K562 (cell line): ENCODE data around the gene SPANXC. TPM values are rescaled to one million over a fixed set of nuclear protein-coding genes. Genes with fewer than 3 reads are reported as not detected.

Experiments used
- GTF2F1 ChIP-seq: IDR thresholded peaks from 2 replicates; pipeline ENCODE4 v1.6.1; 2011; ENCODE audit warnings: low read depth, low read length, improper control_type of control experiment
- PML ChIP-seq: IDR thresholded peaks from 2 replicates; pipeline ENCODE4 v1.6.1; 2012; ENCODE audit warnings: low read length, inconsistent platforms
- ZNF696 ChIP-seq: fragments of 250-450 bp; sonication (Bioruptor Pico); conservative IDR thresholded peaks from 2 replicates; pipeline ENCODE4 v1.4.0; 2020; ENCODE audit warnings: mild to moderate bottlenecking, moderate library complexity
- polyA plus RNA-seq, 8 experiments: library from polyadenylated mRNA; depleted of rRNA in 4 of 8; stranded (reverse) in 5 of 8; unstranded in 3 of 8; fragments of >200 nt; fragmentation: Nextera tagmentation in 2 of 8; fragmentation: Illumina TruSeq in 1 of 8; extraction: Ambion mirVana in 2 of 8; extraction: Trizol in 1 of 8; gene quantifications; 2 replicates each; pipeline versions ENCODE4 v1.2.1 to v1.2.3, GENCODE V29; 2011 to 2014; ENCODE audit warnings: inconsistent platforms in 1 of 8, missing spikeins in 1 of 8
- total RNA-seq, 7 experiments: library from RNA; depleted of rRNA in 6 of 7; stranded (reverse); fragments of >200 nt in 6 of 7; fragmentation: Illumina TruSeq in 2 of 7; extraction: Trizol in 2 of 7; gene quantifications; 2 replicates each; pipeline versions ENCODE4 v1.2.1 to v1.2.3, GENCODE V29; 2011 to 2021; ENCODE audit warnings: low replicate concordance in 1 of 7
- TF ChIP-seq, protein P1 (sequence below): sonication (generic); formaldehyde crosslinking; IDR thresholded peaks from 2 replicates; pipeline ENCODE4 v1.8.0; 2022; ENCODE audit warnings: missing genetic modification reagents, mild to moderate bottlenecking, borderline replicate concordance
- TF ChIP-seq, protein P2 (sequence below): sonication (generic); formaldehyde crosslinking; IDR thresholded peaks from 2 replicates; pipeline ENCODE4 v1.5.0; 2020; ENCODE audit warnings: missing genetic modification reagents
- TF ChIP-seq, protein P3 (sequence below), 3 experiments: fragments of 200-800 bp in 1 of 3; fragments of 250-450 bp in 1 of 3; fragments of 450-650 bp in 1 of 3; sonication (Bioruptor Pico) in 1 of 3; sonication (Bioruptor generic) in 1 of 3; formaldehyde crosslinking in 1 of 3; IDR thresholded peaks; 2 replicates each; pipeline versions ENCODE4 v1.6.1 to v1.8.0; 2016 to 2022; ENCODE audit warnings: mild to moderate bottlenecking in 2 of 3, missing genetic modification characterization in 2 of 3, missing compliant biosample characterization in 1 of 3, moderate library complexity in 1 of 3
- TF ChIP-seq, protein P4 (sequence below), 2 experiments: fragments of 250-450 bp in 1 of 2; fragments of 450-650 bp in 1 of 2; sonication (Bioruptor Pico) in 1 of 2; IDR thresholded peaks; 2 replicates each; pipeline versions ENCODE4 v1.6.1 to v1.8.0; 2016 to 2021; ENCODE audit warnings: mild to moderate bottlenecking in 2 of 2, moderate library complexity in 2 of 2, missing compliant biosample characterization in 1 of 2, missing genetic modification characterization in 1 of 2

The SPANXC gene
- total and polyA plus RNA-seq, 9 of the 15 experiments (the other 6 are each of a cell fraction or from before 2014, with no cell fraction given), result not detected

DNA sequence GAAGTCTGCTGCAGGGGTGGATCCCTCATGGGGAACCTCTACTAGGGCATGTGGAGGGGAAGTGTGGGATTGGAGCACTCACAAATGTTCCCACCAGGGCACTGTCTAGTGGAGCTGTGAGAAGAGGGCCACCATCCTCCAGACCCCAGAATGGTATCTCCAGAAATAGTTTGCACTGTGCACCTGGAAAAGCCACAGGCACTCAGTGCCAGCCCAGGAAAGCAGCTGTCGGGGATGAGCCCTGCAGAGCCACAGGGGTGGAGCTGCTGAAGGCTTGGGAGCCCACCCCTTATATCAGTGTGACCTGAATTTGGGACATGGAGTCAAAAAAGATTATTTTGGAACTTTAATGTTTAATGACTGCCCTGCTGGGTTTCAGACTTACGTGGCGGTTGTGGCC is 40.4 kb downstream of the SPANXC start (continued):
- TF ChIP-seq GTF2F1 (no peak), PML (no peak), ZNF696 (no peak)
- TF ChIP-seq, protein P1, sequence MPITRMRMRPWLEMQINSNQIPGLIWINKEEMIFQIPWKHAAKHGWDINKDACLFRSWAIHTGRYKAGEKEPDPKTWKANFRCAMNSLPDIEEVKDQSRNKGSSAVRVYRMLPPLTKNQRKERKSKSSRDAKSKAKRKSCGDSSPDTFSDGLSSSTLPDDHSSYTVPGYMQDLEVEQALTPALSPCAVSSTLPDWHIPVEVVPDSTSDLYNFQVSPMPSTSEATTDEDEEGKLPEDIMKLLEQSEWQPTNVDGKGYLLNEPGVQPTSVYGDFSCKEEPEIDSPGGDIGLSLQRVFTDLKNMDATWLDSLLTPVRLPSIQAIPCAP (CRISPR knock-in tag), result no peak
- TF ChIP-seq, protein P2, sequence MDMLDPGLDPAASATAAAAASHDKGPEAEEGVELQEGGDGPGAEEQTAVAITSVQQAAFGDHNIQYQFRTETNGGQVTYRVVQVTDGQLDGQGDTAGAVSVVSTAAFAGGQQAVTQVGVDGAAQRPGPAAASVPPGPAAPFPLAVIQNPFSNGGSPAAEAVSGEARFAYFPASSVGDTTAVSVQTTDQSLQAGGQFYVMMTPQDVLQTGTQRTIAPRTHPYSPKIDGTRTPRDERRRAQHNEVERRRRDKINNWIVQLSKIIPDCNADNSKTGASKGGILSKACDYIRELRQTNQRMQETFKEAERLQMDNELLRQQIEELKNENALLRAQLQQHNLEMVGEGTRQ (CRISPR knock-in tag), result no peak
- TF ChIP-seq, protein P3, sequence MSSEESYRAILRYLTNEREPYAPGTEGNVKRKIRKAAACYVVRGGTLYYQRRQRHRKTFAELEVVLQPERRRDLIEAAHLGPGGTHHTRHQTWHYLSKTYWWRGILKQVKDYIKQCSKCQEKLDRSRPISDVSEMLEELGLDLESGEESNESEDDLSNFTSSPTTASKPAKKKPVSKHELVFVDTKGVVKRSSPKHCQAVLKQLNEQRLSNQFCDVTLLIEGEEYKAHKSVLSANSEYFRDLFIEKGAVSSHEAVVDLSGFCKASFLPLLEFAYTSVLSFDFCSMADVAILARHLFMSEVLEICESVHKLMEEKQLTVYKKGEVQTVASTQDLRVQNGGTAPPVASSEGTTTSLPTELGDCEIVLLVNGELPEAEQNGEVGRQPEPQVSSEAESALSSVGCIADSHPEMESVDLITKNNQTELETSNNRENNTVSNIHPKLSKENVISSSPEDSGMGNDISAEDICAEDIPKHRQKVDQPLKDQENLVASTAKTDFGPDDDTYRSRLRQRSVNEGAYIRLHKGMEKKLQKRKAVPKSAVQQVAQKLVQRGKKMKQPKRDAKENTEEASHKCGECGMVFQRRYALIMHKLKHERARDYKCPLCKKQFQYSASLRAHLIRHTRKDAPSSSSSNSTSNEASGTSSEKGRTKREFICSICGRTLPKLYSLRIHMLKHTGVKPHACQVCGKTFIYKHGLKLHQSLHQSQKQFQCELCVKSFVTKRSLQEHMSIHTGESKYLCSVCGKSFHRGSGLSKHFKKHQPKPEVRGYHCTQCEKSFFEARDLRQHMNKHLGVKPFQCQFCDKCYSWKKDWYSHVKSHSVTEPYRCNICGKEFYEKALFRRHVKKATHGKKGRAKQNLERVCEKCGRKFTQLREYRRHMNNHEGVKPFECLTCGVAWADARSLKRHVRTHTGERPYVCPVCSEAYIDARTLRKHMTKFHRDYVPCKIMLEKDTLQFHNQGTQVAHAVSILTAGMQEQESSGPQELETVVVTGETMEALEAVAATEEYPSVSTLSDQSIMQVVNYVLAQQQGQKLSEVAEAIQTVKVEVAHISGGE (CRISPR knock-in tag; IDR thresholded peaks at IDR 0.05), result no peak
- TF ChIP-seq, protein P4, sequence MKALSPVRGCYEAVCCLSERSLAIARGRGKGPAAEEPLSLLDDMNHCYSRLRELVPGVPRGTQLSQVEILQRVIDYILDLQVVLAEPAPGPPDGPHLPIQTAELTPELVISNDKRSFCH (CRISPR knock-in tag; IDR thresholded peaks at IDR 0.05), result no peak
- TF ChIP-seq, protein P4 (tag; IDR thresholded peaks at IDR 0.05), result no peak

Other genes with a start within 250 kb of the SPANXC start
- 1.1 TPM in 1 of 2 replicates, not detected in the other for gene SPANXB1, start 239.9 kb downstream of the SPANXC start, total RNA-seq (2014; rRNA removed)
- not detected in 2 replicates for gene SPANXB1, start 239.9 kb downstream of the SPANXC start, total RNA-seq (2014; rRNA removed; fragmentation: Illumina TruSeq; extraction: Trizol)
- 0.45 TPM in 1 of 2 replicates, not detected in the other for gene SPANXB1, start 239.9 kb downstream of the SPANXC start, total RNA-seq (2015; rRNA removed; fragmentation: Illumina TruSeq; extraction: Trizol)
- gene SPANXB1, start 239.9 kb downstream of the SPANXC start, total RNA-seq (2021), result not detected in 2 replicates
- not detected in 2 replicates for gene SPANXB1, start 239.9 kb downstream of the SPANXC start, polyA plus RNA-seq (2011; rRNA removed)
- 0.85 and 1.00 TPM in 2 replicates for gene SPANXB1, start 239.9 kb downstream of the SPANXC start, polyA plus RNA-seq (2014; fragmentation: Illumina TruSeq; extraction: Trizol)
- under 1 TPM; 0.70 to 0.83 TPM for gene SPANXB1, start 239.9 kb downstream of the SPANXC start, polyA plus RNA-seq (2014; fragmentation: Nextera tagmentation; extraction: Ambion mirVana)
- not detected in 2 replicates for gene SPANXB1, start 239.9 kb downstream of the SPANXC start, polyA plus RNA-seq (2014; rRNA removed)
- 0.61 and 0.73 TPM in 2 replicates for gene LDOC1, start 65.4 kb downstream of the SPANXC start, total RNA-seq (2014; rRNA removed)
- gene LDOC1, start 65.4 kb downstream of the SPANXC start, total RNA-seq (2014; rRNA removed; fragmentation: Illumina TruSeq; extraction: Trizol), result not detected in 2 replicates
- 0.64 and 0.65 TPM in 2 replicates for gene LDOC1, start 65.4 kb downstream of the SPANXC start, total RNA-seq (2015; rRNA removed; fragmentation: Illumina TruSeq; extraction: Trizol)
- 2.2 and 2.4 TPM in 2 replicates for gene LDOC1, start 65.4 kb downstream of the SPANXC start, total RNA-seq (2021)
- gene LDOC1, start 65.4 kb downstream of the SPANXC start, polyA plus RNA-seq (2011; rRNA removed), result not detected in 2 replicates
- 2.1 and 3.4 TPM in 2 replicates for gene LDOC1, start 65.4 kb downstream of the SPANXC start, polyA plus RNA-seq (2014; fragmentation: Illumina TruSeq; extraction: Trizol)
- 1 to 10 TPM in 1 of 2 experiments, under 1 TPM in 1; 0.83 to 1.1 TPM for gene LDOC1, start 65.4 kb downstream of the SPANXC start, polyA plus RNA-seq (2014; fragmentation: Nextera tagmentation; extraction: Ambion mirVana)
- 0.45 and 0.95 TPM in 2 replicates for gene LDOC1, start 65.4 kb downstream of the SPANXC start, polyA plus RNA-seq (2014; rRNA removed)